Activated naive CD8-positive, alpha-beta T cell treated with anti-CD3 and anti-CD28 coated beads for 36 hours (primary cell): ENCODE data around the gene TNIK. TPM values are rescaled to one million over a fixed set of nuclear protein-coding genes. Genes with fewer than 3 reads are reported as not detected.
"Not testable (repeated sequence)": the region's sequence is repeated elsewhere in the genome, so short reads cannot be mapped to it uniquely, and the experiment has no call there.

Experiments used
- DNase-seq: peaks from one replicate; pipeline ENCODE4 v3.0.0; 2021
- H3K27ac Mint-ChIP-seq: one replicate; pipeline ENCODE4 v1.8.0; 2022; ENCODE audit warnings: mild to moderate bottlenecking, moderate library complexity, mixed read lengths
- H3K27me3 Mint-ChIP-seq: one replicate; pipeline ENCODE4 v1.8.0; 2022; ENCODE audit warnings: mild to moderate bottlenecking, mixed read lengths
- H3K36me3 Mint-ChIP-seq: one replicate; pipeline ENCODE4 v1.8.0; 2021; ENCODE audit warnings: mild to moderate bottlenecking, mixed read lengths
- H3K4me1 Mint-ChIP-seq: one replicate; pipeline ENCODE4 v1.8.0; 2021; ENCODE audit warnings: mixed read lengths
- H3K4me3 Mint-ChIP-seq: one replicate; pipeline ENCODE4 v1.8.0; 2022; ENCODE audit warnings: mild to moderate bottlenecking, moderate library complexity, mixed read lengths
- H3K9me3 Mint-ChIP-seq: one replicate; pipeline ENCODE4 v1.8.0; 2022; ENCODE audit warnings: mixed read lengths
- total RNA-seq, 2 experiments: library from RNA; stranded (reverse); gene quantifications; one replicate each; pipeline ENCODE4 v1.2.3, GENCODE V29; 2021

Gene TNIK
- total RNA-seq, 2 experiments from 2014 or later: 21.3 to 24.6 TPM

DNA sequence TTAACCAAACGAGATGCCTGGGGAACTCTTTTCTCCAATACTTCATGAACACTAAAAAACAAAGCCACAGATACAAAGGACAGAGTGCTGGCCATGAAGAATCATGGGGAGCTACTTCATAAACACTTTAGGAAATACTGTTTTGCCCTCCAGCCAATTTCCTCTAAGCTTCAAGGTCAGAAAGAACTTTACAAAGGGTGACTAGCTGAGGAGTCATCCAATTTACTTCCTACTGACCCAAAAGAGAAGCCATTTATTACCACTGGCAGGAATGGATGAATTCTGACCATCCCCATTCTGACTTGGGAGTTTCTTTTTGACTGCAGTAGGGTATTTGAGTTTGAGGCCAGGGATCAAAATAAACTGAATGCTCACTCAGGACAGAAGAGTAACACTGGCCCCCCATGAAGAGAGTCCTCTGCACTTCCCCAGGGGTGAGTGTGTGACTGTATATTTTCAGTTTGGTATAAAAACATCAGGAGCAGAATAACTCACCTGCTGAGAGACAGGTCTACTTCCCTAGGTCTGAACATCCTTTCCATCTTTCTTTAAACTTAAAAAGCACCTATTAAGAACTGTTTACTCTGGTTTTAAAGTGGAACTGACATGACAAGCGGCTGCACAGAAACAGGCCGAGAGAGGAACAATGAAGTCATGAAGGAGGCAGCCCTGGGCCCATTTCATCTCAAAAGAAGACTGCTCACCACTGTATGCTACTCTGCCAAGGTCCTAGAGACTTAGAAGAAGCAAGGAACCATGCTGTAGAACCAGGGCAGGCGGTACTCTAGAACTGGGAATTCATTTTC is 203.6 kb downstream of the TNIK start:
- no peak overlapping the region for H3K4me3 Mint-ChIP-seq

DNA sequence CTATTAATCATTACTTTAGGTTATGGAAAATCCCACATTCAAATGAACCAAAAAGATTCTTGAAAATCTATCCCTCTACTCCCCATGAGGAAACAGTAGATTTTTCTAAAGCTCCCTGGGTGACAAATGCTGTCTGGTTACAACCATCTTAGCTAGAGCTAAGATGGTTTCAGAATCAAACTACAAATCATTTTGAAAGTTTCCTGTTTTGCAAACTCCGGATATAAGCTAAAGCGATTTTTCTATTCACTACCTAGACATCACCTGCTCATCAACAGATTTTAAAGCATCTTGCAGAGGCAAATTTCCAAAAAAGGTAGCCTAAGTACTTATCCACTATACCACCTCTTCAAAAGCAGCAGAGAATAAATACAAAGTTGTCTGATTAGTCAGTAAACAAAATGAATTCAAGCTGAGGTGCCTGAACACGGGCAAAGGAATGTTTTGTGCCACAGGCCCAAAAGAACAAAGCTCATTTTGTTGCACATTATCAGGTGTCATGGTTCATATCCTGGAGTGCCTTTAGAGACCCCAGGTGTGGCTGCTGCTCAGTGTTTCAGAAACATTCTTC is 204.9 kb downstream of the TNIK start:
- Mint-ChIP-seq H3K27ac (peak overlapping the region; percentile 95), H3K9me3 (peaks cover 9% of the 10 kb centered on the region), H3K4me1 (peaks cover 86% of the 10 kb centered on the region), H3K36me3 (peaks cover 38% of the 10 kb centered on the region), H3K27me3 (no peaks in the 10 kb centered on the region), H3K4me3 (peak overlapping the region; percentile 65)
- DNase-seq: no peak

More for the DNA sequence above, 203.6 kb downstream of the TNIK start:
- Mint-ChIP-seq H3K27ac (peak overlapping the region; percentile 95), H3K9me3 (peaks cover 10% of the 10 kb centered on the region), H3K36me3 (peaks cover 37% of the 10 kb centered on the region), H3K4me1 (peaks cover 87% of the 10 kb centered on the region), H3K27me3 (no peaks in the 10 kb centered on the region)
- no peak for DNase-seq

DNA sequence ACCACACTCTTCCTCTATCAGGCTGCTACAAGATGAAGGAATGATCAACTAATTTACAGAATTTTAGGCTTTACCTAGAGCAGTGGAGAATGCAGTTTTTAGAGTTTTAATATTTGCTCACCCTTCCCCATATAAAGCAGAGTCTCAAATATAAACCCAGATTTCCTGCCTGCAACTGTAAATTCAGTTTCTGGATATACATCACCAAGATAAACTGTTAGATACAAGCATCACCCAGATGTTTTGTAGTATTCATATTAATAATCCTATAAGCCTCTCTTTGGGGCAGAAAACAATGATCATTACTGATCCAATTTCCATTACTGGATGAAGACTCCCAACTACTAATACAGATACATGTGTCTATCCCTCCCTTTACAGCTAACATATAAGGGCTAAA is 205.9 kb downstream of the TNIK start:
- H3K4me1 Mint-ChIP-seq: peaks cover 88% of the 10 kb centered on the region
- peak overlapping the region; percentile 95 for H3K27ac Mint-ChIP-seq
- peaks cover 40% of the 10 kb centered on the region for H3K36me3 Mint-ChIP-seq
- DNase-seq: no peak
- no peak overlapping the region for H3K4me3 Mint-ChIP-seq
- H3K9me3 Mint-ChIP-seq: peaks cover 7% of the 10 kb centered on the region
- H3K27me3 Mint-ChIP-seq: no peaks in the 10 kb centered on the region

DNA sequence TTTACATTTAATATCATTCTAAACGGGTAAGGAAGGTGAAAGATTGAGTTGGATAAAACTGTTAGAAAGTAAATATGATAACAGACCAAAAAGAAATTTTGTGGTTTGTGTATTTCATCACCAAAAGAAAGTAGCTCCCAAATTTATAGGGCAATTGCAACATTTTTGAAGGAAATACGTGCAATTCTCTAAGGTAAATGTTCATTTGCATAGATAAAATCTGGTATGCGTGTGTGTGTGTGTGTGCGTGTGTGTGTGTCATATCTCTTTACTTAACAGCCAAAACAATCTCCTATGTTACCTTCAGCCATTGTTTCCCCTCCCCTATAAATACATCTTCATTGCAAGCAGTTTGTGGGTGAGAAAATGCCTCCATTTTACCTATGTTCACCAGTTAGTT is 208.4 kb downstream of the TNIK start:
- Mint-ChIP-seq H3K36me3 (peaks cover 24% of the 10 kb centered on the region), H3K27ac (no peak overlapping the region), H3K9me3 (peaks cover 7% of the 10 kb centered on the region), H3K4me3 (no peak overlapping the region), H3K27me3 (no peaks in the 10 kb centered on the region), H3K4me1 (peaks cover 71% of the 10 kb centered on the region)
- no peak for DNase-seq

DNA sequence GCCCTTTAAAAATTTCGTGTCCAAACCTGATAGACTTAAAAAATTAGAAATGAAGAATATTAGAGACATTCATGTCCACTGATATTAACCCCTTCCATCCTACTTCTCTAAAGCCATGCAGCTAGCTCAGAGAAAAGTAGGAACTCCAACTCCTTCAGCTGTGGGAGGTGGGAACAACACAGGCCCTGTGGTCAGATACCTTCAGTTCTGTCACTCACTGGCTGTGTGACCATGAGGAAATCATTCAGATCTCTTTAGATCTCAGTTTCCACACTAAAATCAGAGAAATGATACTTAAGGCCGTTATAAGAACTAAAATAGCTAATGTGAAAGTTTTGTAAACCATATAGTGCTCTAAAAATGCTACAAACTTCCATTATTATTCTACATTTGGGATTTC is 209.8 kb downstream of the TNIK start:
- Mint-ChIP-seq H3K27me3 (no peaks in the 10 kb centered on the region), H3K4me3 (no peak overlapping the region), H3K27ac (no peak overlapping the region), H3K9me3 (peaks cover 4% of the 10 kb centered on the region), H3K36me3 (peaks cover 13% of the 10 kb centered on the region), H3K4me1 (peaks cover 57% of the 10 kb centered on the region)
- DNase-seq: no peak

DNA sequence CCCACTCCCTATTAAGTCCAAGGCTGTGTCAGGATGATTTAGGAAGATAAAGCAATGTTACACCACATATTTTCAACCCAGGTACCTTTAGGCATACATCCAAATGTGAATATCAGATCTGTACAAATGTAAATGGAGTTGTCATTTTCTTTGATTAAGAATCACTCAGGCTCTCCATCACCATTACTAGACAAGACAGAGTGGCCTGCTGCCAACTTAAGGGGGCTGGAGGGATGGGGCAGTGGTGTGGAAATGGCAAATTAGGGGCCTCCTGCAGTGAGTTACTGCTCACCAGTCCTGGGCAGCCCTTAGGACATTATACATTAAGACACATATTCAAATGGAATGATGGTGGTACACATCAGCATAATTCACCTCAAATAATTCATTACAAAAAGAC is 211.0 kb downstream of the TNIK start:
- Mint-ChIP-seq H3K36me3 (peaks cover 15% of the 10 kb centered on the region), H3K4me1 (peaks cover 47% of the 10 kb centered on the region), H3K27ac (no peak overlapping the region), H3K27me3 (no peaks in the 10 kb centered on the region), H3K4me3 (no peak overlapping the region), H3K9me3 (peaks cover 4% of the 10 kb centered on the region)
- no peak for DNase-seq

DNA sequence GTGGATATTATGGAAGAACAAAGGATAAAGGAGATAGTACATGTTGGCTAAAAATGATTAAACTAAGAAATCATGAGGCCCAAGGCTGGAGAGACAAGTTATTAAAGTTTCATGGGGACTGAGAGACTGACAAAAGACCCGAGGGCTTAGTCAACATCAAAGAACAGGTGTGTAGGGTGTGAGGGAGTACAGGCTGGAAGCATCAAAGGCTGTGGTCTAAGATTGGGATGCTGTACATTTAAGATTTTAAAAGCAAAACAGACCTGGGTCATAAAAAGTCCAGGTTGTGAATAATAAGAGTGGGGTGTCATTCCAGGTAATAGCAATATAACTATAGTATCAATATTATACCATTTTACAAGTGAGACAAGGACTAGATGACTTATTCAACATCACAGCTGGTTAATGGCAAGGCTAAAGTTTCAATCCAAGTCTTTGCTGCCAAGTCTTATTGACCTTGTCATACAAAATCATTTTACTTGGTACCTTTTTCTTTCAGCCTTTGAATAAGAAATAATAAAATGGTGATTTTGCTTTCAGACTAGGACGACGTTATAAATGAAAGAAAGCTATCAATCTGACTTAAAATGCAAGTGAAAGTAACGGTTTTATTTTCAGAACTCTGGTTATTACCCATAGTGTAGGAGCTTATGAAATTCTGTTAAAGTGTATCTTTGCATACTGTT is 211.6 kb downstream of the TNIK start:
- Mint-ChIP-seq H3K4me1 (peaks cover 40% of the 10 kb centered on the region), H3K36me3 (peaks cover 15% of the 10 kb centered on the region), H3K9me3 (peaks cover 3% of the 10 kb centered on the region), H3K27me3 (no peaks in the 10 kb centered on the region), H3K27ac (no peak overlapping the region), H3K4me3 (no peak overlapping the region)
- no peak for DNase-seq

DNA sequence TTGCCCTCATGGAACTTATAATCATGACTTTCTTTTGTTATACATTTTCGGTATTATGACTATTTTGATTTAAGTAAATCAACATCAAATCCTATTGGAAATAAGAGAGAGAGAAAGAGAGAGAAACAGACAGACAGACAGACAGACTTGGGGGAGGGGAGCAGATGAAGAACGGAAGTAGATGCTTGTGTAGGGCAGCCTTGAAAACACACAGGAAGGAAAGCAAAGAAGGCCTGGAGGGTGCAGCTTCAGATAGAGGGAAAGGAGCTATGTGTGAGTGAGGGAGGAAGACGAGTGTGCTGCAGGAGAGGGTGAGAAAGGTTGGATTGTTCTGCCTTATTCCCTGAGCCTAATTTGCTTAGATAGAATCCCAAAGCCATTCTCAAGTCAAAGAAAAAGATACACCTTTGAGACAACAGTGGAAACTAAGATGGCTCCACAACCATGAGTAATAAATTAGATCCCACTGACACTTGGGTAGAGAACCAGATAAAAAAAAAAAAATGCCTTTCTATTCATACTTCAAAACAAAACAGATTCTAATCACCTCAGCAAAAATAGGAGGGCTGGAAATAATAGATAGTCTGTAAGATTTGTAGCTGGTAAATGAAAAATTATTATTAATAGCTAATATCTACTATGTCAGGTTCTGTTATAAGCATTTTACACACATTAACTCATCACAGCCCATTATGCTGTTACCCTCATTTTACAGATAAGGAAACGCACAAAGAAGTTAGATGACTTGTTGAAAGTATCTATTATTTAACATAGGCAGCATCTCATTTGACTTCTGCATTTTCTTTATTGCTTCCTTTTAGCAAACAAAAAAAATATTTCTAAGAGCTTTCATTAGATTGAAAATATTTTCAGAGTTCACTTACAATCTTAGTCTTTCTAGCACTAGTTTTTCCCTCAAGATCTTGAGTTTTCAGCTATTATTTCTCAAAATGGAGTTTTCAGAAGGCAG is 214.1 kb downstream of the TNIK start:
- H3K4me3 Mint-ChIP-seq: no peak overlapping the region
- H3K9me3 Mint-ChIP-seq: no peaks in the 10 kb centered on the region
- no peaks in the 10 kb centered on the region for H3K27me3 Mint-ChIP-seq

DNA sequence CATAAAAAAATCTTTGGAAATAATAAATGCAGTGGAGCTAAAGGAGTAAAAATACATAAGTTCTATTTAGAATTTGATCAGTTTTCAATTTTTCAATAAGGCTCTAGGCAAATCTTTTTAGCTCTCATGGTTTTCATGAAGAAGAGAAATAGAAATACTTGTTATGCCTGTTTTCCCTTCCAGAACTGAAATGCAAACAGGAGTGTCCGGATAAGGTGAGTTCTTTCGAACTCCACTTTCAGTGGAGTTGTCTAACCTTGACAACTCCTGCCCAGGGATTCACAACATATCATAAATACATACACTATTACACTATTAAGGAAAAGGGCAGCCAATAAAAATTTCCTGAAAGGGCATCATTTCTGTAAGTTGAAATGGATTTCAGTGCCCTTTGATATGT is 217.3 kb downstream of the TNIK start:
- Mint-ChIP-seq H3K9me3 (no peaks in the 10 kb centered on the region), H3K27ac (no peak overlapping the region), H3K4me3 (no peak overlapping the region), H3K36me3 (peaks cover 6% of the 10 kb centered on the region), H3K4me1 (peaks cover 12% of the 10 kb centered on the region), H3K27me3 (no peaks in the 10 kb centered on the region)
- DNase-seq: no peak

More for the DNA sequence above, 214.1 kb downstream of the TNIK start:
- Mint-ChIP-seq H3K36me3 (peaks cover 8% of the 10 kb centered on the region), H3K27ac (no peak overlapping the region), H3K4me1 (peaks cover 23% of the 10 kb centered on the region)
- DNase-seq: no peak

DNA sequence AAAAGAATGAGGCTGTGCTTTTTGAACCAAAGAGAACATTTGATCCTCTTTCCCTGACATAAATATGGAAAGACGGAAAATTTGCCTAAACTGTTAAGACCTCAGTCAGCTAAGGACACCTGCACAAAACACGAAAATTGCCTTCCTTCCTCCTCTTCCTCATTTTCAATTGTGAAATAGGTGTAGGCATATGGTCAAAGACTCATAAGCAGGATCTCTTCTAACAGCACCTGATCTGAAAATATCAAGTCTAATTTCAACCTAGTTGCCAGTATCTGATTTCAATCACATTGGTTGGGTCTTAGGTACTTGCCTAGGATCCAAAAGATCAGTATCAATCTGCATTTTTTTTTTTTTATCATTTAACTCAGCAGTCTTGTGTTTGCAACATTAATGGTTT is 218.0 kb downstream of the TNIK start:
- peaks cover 6% of the 10 kb centered on the region for H3K36me3 Mint-ChIP-seq
- H3K4me3 Mint-ChIP-seq: no peak overlapping the region
- H3K27me3 Mint-ChIP-seq: no peaks in the 10 kb centered on the region
- no peak overlapping the region for H3K27ac Mint-ChIP-seq
- H3K9me3 Mint-ChIP-seq: no peaks in the 10 kb centered on the region
- H3K4me1 Mint-ChIP-seq: peaks cover 12% of the 10 kb centered on the region
- DNase-seq: no peak

DNA sequence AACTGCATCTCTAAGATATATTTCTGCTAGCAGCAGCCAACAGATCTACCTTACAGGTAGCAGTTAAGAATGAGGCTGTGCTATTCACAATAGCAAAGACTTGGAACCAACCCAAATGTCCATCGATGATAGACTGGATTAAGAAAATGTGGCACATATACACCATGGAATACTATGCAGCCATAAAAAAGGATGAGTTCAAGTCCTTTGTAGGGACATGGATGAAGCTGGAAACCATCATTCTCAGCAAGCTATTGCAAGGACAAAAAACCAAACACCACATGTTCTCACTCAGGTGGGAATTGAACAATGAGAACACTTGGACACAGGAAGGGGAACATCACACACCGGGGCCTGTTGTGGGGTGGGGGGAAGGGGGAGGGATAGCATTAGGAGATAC is 218.6 kb downstream of the TNIK start:
- not testable (repeated sequence) for DNase-seq, H3K27me3 Mint-ChIP-seq, H3K9me3 Mint-ChIP-seq, H3K4me3 Mint-ChIP-seq, H3K36me3 Mint-ChIP-seq, H3K27ac Mint-ChIP-seq
- H3K4me1 Mint-ChIP-seq: peaks cover 14% of the 10 kb centered on the region

DNA sequence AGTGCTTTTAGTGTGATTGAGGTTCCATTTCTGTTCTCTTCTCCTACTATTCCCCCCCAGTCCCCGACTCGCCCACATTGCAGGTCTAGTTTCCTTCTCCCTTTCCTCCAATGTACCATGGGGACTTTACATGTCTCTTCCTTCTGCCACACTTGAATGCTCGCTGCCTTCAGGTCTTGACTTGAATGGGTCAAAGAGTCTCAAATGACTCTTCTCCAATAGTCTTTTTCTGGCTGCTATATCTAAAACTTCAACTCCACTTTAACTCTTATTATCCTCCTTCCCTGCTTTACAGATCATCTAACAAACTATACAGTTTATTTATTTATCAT is 219.7 kb downstream of the TNIK start:
- Mint-ChIP-seq H3K4me1 (peaks cover 17% of the 10 kb centered on the region), H3K36me3 (peaks cover 10% of the 10 kb centered on the region), H3K4me3 (no peak overlapping the region), H3K27me3 (no peaks in the 10 kb centered on the region), H3K9me3 (peaks cover under 1% of the 10 kb centered on the region), H3K27ac (no peak overlapping the region)
- no peak for DNase-seq

DNA sequence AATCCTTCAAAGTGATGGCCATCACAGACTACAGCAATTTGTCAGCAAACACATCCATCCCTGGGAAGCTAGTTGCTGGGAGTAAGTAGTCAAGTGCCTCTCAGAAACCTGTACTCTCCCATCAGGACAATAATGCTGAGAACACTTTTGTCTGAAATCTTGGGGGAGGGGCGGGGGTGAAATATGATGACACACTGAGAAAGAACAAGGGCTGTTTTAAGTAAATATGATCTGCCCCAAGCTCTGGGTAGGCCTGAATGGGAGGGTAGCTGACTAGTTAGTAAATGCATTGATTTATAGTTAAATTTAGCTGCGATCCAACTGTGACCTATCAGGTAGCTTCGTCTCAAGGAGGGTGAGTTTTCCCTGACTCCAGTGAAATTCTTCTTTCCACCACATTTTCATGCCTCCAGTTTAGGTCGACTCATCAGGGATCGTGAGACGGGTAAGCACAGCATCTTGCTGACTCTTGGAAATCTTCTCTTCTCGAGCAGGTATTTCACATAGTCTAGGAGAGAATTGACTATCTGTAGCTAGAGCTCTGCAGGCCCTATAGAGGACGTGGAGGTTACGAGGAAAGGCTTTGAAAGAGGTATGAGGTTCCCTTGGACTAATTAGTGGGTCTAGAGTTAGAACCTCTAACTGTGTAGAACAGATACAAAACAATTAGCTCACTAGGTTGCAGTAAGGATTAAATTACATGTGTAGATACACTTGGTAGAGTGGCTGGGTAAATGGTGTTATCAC is 220.3 kb downstream of the TNIK start:
- H3K27ac Mint-ChIP-seq: no peak overlapping the region
- DNase-seq: no peak
- H3K27me3 Mint-ChIP-seq: no peaks in the 10 kb centered on the region
- peaks cover 3% of the 10 kb centered on the region for H3K9me3 Mint-ChIP-seq
- H3K4me3 Mint-ChIP-seq: no peak overlapping the region
- H3K4me1 Mint-ChIP-seq: peaks cover 20% of the 10 kb centered on the region
- H3K36me3 Mint-ChIP-seq: peaks cover 13% of the 10 kb centered on the region

DNA sequence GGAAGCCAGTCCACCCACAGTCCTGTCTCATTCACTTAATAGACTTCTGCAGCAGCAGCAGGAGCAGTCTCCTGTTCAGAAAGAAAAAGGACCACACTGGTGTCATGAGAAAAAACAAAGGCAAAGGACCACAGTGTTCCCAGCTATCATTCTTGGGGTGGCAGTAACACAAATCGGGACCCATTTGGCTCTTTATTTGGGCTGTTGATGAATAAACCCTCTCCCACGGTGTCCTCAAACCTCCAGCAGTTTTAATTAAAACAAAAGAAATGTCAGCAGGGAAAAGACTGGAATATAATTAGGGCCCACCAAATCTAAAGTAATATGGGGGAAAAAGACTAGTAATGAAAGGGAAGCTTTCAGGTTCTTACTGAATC is 223.2 kb downstream of the TNIK start:
- Mint-ChIP-seq H3K27me3 (no peaks in the 10 kb centered on the region), H3K36me3 (peaks cover 12% of the 10 kb centered on the region), H3K4me3 (no peak overlapping the region), H3K4me1 (peaks cover 37% of the 10 kb centered on the region), H3K27ac (no peak overlapping the region), H3K9me3 (peaks cover 3% of the 10 kb centered on the region)
- no peak for DNase-seq
